GM19438 (cell line): ENCODE data around the gene LRCOL1.
A peak's percentile ranks its signal among the peaks of the same experiment; 100 is the strongest.

ENCODE experiments used
- ATAC-seq: cut with Tn5 transposase; IDR thresholded peaks from one replicate; pipeline ENCODE4 v1.9.1; 2021; ENCODE audit warnings: low read depth; ENCODE audit not compliant: unreplicated experiment

Gene LRCOL1

GRCh38 chr12:132569856-132570480 lies 40.4 kb downstream of the LRCOL1 start:
- no peak for ATAC-seq

GRCh38 chr12:132568826-132569480 lies 41.4 kb downstream of the LRCOL1 start:
- no peak for ATAC-seq

GRCh38 chr12:132568301-132568700 lies 42.1 kb downstream of the LRCOL1 start:
- ATAC-seq: no peak

GRCh38 chr12:132566516-132567131 lies 43.8 kb downstream of the LRCOL1 start:
- ATAC-seq: no peak

- ATAC-seq: no peak
Measured at GRCh38 chr12:132565365-132565764, 45.0 kb downstream of the LRCOL1 start.

GRCh38 chr12:132563911-132564310 lies 46.5 kb downstream of the LRCOL1 start:
- ATAC-seq: no peak

GRCh38 chr12:132562489-132563021 lies 47.8 kb downstream of the LRCOL1 start:
- no peak for ATAC-seq

- no peak for ATAC-seq
Measured at GRCh38 chr12:132561427-132562156, 48.8 kb downstream of the LRCOL1 start.

GRCh38 chr12:132560614-132561426 lies 49.6 kb downstream of the LRCOL1 start:
- ATAC-seq: peak; percentile 43

- no peak for ATAC-seq
Measured at GRCh38 chr12:132560364-132560613, 50.1 kb downstream of the LRCOL1 start.

- ATAC-seq: no peak
Measured at GRCh38 chr12:132559652-132560363, 50.6 kb downstream of the LRCOL1 start.

- no peak for ATAC-seq
Measured at GRCh38 chr12:132558861-132559623, 51.3 kb downstream of the LRCOL1 start.

GRCh38 chr12:132558042-132558856 lies 52.1 kb downstream of the LRCOL1 start:
- ATAC-seq: no peak

GRCh38 chr12:132557291-132558015 lies 52.9 kb downstream of the LRCOL1 start:
- ATAC-seq: no peak

GRCh38 chr12:132556801-132557200 lies 53.6 kb downstream of the LRCOL1 start:
- ATAC-seq: no peak

GRCh38 chr12:132556216-132556615 lies 54.2 kb downstream of the LRCOL1 start:
- ATAC-seq: no peak

- ATAC-seq: no peak
Measured at GRCh38 chr12:132555686-132556085, 54.7 kb downstream of the LRCOL1 start.
